HFFc6 (cell line): Measurements from ENCODE around the gene ARL14. TPM values are rescaled to one million over a fixed set of nuclear protein-coding genes. Genes with fewer than 3 reads are reported as not detected.

Experiments used
- DNase-seq: peaks from one replicate; pipeline ENCODE4 v3.0.0-alpha.2; 2018
- H3K27ac Mint-ChIP-seq: 2 replicates; pipeline ENCODE4 v1.8.0; 2020; ENCODE audit warnings: mild to moderate bottlenecking, mixed read lengths
- H3K27me3 Mint-ChIP-seq: 2 replicates; pipeline ENCODE4 v1.8.0; 2021; ENCODE audit warnings: mild to moderate bottlenecking, moderate library complexity, mixed read lengths; ENCODE audit not compliant: insufficient read depth
- H3K36me3 Mint-ChIP-seq: 2 replicates; pipeline ENCODE4 v1.8.0; 2021; ENCODE audit warnings: low read depth, mixed read lengths
- H3K4me1 Mint-ChIP-seq: 2 replicates; pipeline ENCODE4 v1.8.0; 2020; ENCODE audit warnings: low read depth, mixed read lengths
- H3K4me3 Mint-ChIP-seq: 2 replicates; pipeline ENCODE4 v1.8.0; 2020; ENCODE audit warnings: mild to moderate bottlenecking, moderate library complexity, mixed read lengths
- H3K9me3 Mint-ChIP-seq: 2 replicates; pipeline ENCODE4 v1.8.0; 2020; ENCODE audit warnings: mild to moderate bottlenecking, mixed read lengths
- total RNA-seq, 6 experiments: library from RNA; stranded (reverse); fragmentation: NEBNext Ultra II Directional; extraction: Animal tissue kit (Norgen Biotek cat#: 25700); gene quantifications; 2 replicates in 1 of 6; 3 replicates in 5 of 6; pipeline ENCODE4 v1.2.3, GENCODE V29; 2021
- TF ChIP-seq, protein P1 (sequence below): fragments of 200-600 bp; sonication (generic); IDR thresholded peaks from 2 replicates; pipeline ENCODE4 v1.5.0; 2021; ENCODE audit warnings: antibody characterized with exemption, mild to moderate bottlenecking

ARL14 gene
- total RNA-seq, 6 experiments from 2014 or later, result 0.14 to 0.22 (median 0.17) TPM; not detected in 3

DNA sequence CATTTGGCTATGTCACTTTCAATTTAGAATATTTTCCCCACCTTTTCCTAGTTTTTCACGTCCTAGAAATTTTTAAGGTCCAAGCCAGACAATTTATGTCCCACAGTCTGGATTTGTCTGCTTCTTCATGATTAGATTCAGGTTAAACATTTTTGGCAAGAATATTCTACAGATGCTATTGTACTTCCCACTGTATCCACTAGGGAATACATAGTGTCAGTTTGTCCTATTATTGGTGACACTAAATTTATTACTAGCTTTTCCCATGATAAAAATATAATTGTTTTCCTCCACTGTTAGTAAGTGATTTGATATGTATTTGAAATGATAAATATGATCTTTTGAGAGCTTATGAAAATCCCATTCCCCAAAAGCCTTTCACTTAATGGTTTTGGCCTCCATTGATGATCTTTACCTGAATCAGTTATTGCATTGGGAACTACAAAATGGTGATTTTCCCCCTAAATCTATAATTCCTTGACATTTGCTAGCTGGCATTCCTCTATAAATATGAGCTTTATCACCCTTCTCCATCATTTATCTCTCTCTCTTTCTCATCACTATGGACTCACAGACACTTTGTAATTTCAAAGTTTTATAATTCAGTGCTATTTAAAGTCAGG, 8.3 kb downstream of the ARL14 start:
- Mint-ChIP-seq H3K36me3 (no peaks in the 10 kb centered on the region), H3K4me3 (no peak overlapping the region), H3K9me3 (no peaks in the 10 kb centered on the region), H3K27ac (no peak overlapping the region), H3K4me1 (no peaks in the 10 kb centered on the region), H3K27me3 (no peaks in the 10 kb centered on the region; the same call in 1 of the 2 replicates)
- DNase-seq, result peak; percentile 21
- TF ChIP-seq, protein P1, sequence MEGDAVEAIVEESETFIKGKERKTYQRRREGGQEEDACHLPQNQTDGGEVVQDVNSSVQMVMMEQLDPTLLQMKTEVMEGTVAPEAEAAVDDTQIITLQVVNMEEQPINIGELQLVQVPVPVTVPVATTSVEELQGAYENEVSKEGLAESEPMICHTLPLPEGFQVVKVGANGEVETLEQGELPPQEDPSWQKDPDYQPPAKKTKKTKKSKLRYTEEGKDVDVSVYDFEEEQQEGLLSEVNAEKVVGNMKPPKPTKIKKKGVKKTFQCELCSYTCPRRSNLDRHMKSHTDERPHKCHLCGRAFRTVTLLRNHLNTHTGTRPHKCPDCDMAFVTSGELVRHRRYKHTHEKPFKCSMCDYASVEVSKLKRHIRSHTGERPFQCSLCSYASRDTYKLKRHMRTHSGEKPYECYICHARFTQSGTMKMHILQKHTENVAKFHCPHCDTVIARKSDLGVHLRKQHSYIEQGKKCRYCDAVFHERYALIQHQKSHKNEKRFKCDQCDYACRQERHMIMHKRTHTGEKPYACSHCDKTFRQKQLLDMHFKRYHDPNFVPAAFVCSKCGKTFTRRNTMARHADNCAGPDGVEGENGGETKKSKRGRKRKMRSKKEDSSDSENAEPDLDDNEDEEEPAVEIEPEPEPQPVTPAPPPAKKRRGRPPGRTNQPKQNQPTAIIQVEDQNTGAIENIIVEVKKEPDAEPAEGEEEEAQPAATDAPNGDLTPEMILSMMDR, result peak; percentile 80

DNA sequence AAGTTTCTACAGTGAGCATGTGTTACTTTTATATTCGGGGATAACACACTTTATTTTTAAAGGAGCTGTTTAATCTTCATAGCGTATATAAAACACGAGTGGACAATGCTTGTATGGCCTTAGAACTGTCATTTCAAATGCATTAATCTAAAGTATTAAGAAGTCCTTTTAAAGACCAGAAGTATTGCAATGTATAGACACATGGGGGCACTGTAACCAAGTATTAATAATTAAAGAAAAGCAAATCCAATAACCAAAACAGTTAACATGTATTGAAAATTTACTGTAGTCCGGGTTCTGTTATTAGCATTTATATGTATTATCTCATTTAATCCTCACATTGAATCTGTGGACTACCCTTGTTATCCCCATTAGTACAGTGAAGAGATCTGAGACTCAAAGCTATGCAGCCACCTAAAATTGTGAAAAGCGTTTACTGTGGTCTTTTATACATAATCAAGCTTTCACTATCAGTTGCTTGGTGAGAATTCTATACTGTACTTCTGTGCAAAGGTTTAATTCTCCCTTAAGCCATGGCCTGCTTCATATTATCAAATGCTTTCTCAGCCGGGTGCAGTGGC, 10.1 kb downstream of the ARL14 start:
- DNase-seq, result peak; percentile 39
- Mint-ChIP-seq H3K4me3 (no peak overlapping the region), H3K9me3 (peaks cover 4% of the 10 kb centered on the region; the same call in 1 of the 2 replicates), H3K36me3 (peaks cover 5% of the 10 kb centered on the region; the same call in 1 of the 2 replicates), H3K27me3 (no peaks in the 10 kb centered on the region; the same call in 1 of the 2 replicates), H3K27ac (no peak overlapping the region), H3K4me1 (peaks cover 7% of the 10 kb centered on the region; the same call in 1 of the 2 replicates)
- TF ChIP-seq, protein P1, result peak; percentile 83

DNA sequence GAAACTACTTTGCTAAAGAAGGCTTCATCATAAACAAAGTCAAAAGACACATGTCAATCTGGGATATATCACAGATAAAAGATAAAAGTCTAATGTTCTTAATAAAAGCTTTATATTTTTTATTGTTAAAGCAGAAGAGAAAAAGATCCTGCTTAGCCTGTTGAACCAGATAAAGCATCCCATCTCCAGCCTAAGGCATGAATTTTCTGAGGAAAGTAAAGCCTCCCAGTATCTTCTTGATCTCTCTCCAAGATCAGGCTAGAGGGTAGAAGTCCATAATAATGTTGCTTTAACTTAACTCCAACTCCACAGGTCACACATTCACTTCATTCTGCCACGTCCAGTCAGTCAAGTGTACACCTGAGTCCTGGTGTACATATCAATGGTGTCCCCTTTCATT, 14.2 kb downstream of the ARL14 start:
- H3K36me3 Mint-ChIP-seq, result peaks cover 5% of the 10 kb centered on the region; the same call in 1 of the 2 replicates
- H3K4me3 Mint-ChIP-seq, result no peak overlapping the region
- no peaks in the 10 kb centered on the region for H3K27me3 Mint-ChIP-seq
- no peak overlapping the region for H3K27ac Mint-ChIP-seq
- peaks cover 4% of the 10 kb centered on the region; the same call in 1 of the 2 replicates for H3K9me3 Mint-ChIP-seq
- DNase-seq, result no peak
- peaks cover 36% of the 10 kb centered on the region for H3K4me1 Mint-ChIP-seq
- TF ChIP-seq, protein P1, result no peak

DNA sequence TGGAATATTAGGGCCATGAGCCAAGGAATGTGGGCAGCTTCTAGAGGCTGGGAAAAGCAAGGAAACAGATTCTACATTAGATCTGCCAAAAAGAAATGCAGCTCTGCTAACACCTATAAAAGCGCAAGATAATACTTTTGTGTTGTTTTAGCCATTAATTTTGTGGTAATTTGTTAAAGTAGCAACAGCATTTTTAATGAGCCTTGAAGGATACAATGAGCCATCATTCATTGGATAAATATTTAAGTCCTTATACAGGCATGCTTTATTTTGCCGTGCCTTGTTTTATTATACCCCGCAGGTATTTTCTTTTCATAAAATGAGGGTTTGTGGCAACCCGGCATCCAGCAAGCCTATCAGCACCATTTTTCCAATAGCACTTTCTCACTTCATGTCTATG, 15.0 kb downstream of the ARL14 start:
- Mint-ChIP-seq H3K27me3 (no peaks in the 10 kb centered on the region), H3K4me1 (peaks cover 43% of the 10 kb centered on the region), H3K9me3 (peaks cover 4% of the 10 kb centered on the region; the same call in 1 of the 2 replicates), H3K36me3 (peaks cover 5% of the 10 kb centered on the region; the same call in 1 of the 2 replicates), H3K27ac (no peak overlapping the region), H3K4me3 (no peak overlapping the region)
- DNase-seq, result no peak
- TF ChIP-seq, protein P1, result no peak

DNA sequence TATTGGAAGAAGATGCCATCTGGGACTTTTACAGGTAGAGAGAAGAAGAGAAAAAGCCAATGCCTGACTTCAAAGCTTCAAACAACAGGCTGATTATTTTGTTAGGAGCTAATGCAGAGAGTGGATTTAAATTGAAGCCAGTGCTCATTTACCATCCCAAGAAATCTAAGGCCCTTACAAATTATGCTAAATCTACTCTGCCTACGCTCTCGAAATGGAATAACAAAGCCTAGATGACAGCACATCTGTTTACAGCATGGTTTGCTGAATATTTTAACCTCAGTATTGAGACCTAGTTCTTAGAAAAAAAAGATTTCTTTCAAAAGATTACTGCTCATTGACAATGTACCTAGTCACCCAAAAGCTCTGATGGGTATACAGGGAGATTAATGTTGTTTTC, 16.2 kb downstream of the ARL14 start:
- no peak overlapping the region for H3K27ac Mint-ChIP-seq
- DNase-seq, result no peak
- peaks cover 5% of the 10 kb centered on the region; the same call in 1 of the 2 replicates for H3K36me3 Mint-ChIP-seq
- TF ChIP-seq, protein P1, result no peak
- no peaks in the 10 kb centered on the region for H3K27me3 Mint-ChIP-seq
- peaks cover 54% of the 10 kb centered on the region for H3K4me1 Mint-ChIP-seq
- no peak overlapping the region for H3K4me3 Mint-ChIP-seq
- H3K9me3 Mint-ChIP-seq, result peaks cover 4% of the 10 kb centered on the region; the same call in 1 of the 2 replicates
